SH-SY5Y (cell line): ENCODE data around the gene NECAB3.

Source experiments
- GATA2 ChIP-seq: IDR thresholded peaks from 2 replicates; pipeline ENCODE4 v1.6.1; 2011; ENCODE audit warnings: mild to moderate bottlenecking, low read depth, low read length
- GATA3 ChIP-seq: IDR thresholded peaks from 2 replicates; pipeline ENCODE4 v1.6.1; 2011; ENCODE audit warnings: low read depth, mild to moderate bottlenecking, low read length, moderate library complexity

The NECAB3 gene

GRCh38 chr20:33667676-33668465 lies 6.4 kb downstream of the NECAB3 start:
- no peak for TF ChIP-seq GATA2
- TF ChIP-seq GATA3 = no peak

DNA sequence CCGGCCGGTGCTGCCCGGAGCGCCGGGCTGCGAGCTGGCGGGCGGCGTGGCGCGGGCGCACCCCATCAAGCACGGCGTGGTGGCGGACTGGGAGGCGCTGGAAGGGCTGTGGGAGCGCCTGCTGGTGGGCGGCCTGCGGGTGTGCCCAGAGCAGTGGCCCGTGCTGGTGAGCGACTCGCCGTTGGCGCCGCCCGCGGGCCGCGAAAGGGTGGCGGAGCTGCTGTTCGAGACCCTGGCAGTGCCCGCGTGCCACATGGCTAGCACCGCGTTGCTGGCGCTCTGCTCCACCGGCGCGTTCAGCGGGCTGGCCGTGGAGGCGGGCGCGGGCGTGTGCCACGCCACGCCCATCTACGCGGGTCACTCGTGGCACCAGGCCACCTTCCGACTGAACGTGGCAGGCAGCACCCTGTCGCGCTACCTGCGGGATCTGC lies 7.0 kb downstream of the NECAB3 start:
- TF ChIP-seq GATA3 = no peak
- no peak for TF ChIP-seq GATA2

DNA sequence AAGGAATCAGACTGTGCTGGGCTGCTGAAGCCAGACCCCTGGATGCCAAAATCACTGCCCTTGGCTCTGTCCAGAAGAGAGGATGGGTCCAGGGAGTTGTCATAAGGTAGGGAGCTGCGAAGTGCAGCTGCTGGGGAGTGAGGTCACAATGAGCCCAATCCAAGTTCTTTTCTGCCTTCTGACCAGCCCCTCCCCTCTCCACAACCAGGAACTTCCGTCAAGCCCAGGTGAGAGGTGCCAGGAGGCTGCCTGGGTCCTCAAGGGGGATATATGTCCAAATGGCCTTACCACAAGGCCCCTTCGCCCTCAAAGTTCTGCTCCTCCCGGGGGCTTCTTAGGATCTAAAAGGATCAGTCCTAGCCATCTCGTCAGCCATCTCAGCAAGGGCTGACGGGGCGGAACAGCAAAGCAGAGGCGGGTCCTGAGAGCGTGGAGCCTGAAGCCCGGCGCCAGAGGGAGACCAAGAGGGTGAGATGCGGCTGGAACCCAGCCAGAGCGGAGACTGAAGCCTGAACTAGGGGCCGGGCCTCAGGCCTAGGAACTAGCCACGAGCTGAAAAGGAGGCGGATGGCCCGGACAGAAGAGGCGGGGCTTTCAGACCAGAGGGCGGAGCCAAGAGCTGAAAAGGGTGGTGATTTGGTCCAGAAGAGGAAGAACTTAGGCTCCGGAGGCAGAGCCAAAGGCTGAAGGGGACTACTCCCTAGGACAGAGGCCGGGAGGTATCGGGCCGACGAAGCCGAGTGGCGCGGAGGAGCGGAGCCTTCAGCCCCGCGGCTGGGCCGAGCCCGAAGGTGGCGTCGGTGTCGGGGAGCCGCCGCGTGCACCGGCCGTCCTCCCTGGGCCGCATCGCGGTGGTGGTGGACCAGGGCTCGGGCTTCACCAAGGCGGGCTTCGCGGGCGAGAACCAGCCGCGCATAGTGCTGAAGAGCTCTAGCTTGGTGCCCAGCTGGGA lies 7.7 kb downstream of the NECAB3 start, which contains the start of gene ACTL10:
ACTL10 (plus strand) TSS at position 651 of the 952 bp plus-strand sequence. CDS start 555 bp downstream, outside the sequence.
- peak; percentile 51 for TF ChIP-seq GATA2
- TF ChIP-seq GATA3 = no peak

- no peak for TF ChIP-seq GATA2
- TF ChIP-seq GATA3 = no peak
These were observed 9.5 kb downstream of the NECAB3 start for GRCh38 chr20:33664762-33665144.

DNA sequence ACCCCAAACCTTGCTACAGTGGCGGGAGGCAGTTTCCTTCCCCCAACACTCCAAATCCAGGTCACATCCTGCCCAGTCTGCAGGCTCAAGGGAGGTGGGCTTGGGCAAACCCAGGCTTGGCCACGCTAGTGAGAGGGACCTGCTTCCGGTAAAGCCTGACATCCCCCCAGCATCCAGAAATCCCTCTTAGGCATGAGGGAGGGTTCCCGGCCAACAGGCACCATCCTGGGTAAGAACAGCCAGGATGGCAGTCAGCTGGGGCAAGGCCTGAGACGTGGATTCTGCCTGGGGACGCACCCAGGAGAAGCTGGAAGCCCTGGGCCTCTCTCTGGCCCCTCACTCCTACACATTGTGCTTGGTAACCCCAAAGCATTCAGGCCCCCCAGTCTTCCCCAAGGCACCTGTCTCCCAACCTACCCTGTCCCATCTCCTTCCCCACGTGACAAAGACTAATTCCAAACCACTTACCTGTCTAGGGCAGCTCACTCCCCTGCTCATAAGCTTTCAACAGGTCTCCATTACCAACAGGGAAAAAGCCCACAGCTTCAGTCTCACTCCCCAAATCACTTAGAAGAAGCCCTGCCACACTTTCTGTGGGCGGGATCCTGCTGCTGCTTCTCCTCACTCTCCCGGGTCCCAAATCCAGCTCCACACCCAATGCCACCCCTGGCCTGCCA lies 10.0 kb downstream of the NECAB3 start:
- no peak for TF ChIP-seq GATA3
- no peak for TF ChIP-seq GATA2

DNA sequence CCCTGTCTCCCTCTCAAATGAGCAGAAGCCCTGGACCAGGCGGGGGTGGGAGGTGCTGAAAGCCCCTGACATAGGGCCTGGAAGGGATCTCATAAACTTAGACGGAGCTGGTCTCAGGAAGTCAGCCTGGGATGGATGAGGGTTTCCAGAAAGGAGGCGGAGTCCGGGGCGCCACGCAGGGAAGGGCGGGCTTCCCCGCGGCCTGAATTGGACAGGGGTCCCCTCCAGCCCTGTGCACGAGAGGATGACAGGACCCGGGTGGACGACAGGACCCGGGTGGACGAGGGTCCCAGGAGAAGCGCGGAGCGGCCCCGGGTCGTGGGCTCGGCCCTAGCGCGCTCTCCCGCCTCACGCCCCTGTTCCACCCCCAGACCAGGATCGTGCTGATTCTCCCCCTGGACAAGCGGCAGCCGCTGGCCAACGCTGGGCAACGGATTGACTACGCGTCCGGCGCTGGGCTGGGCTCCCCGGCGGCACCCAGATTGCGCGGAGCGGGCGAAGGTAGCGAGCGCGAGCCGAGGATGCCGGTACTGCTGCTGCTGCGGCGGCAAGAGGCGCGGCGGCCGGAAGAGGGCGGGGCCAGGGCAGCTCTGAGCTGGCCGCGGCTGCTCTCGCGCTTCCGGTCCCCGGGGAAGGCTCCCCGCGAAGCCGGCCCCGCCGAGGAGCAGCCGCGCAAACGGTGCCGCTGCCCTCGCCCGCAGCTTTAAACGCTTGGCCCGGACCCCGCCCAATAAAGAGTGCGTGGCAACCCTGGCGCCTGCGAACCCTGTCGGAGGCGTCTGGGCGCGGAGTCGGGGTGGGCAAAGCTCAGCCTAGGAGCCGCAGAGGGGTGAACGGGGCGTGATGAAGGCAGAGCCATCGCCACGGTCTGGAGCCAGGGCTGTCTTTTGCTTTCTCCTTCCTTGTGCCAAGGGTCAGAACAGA lies 10.8 kb downstream of the NECAB3 start:
- no peak for TF ChIP-seq GATA2
- TF ChIP-seq GATA3 = no peak

GRCh38 chr20:33662172-33662571 lies 12.1 kb downstream of the NECAB3 start, which contains the start of gene C20orf144:
Gene C20orf144 (plus strand): TSS chr20:33662327. CDS start chr20:33662346, 19 bp downstream.
- TF ChIP-seq GATA2 (no peak), GATA3 (no peak)

- TF ChIP-seq GATA3 = no peak
- no peak for TF ChIP-seq GATA2
These were observed 13.6 kb downstream of the NECAB3 start for GRCh38 chr20:33660685-33661058.

DNA sequence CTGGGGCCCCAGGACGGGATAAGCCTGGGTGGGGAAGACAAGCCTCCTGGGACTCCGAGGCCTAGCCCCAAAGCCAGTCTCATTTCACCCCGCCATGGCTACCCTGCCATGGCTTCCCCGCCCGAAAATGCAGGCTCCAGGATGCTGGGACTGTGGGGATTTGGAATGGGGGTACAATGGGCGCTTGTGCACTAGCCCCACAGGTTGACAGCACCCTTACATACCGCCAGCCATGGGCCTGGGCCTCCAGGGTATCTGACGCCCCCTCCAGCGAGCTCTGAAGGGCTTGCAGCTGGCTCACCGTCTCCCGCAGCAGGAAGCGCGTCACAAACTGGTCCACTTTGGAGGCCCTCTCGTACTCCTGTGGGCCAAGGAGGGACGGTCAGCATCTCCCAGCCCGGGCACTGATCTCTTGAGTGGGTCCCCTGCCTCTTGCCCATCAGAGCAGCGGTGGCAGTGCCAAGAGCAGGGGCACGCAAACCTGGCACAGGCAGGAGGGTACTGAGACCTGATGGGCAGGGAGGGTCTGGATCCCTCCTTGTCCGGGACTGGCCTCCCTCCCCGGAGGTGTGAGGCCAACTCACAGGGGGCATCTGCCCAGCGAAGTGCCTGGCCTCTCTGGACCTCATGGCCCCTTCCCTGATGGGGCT lies 14.1 kb downstream of the NECAB3 start:
- no peak for TF ChIP-seq GATA2
- no peak for TF ChIP-seq GATA3

DNA sequence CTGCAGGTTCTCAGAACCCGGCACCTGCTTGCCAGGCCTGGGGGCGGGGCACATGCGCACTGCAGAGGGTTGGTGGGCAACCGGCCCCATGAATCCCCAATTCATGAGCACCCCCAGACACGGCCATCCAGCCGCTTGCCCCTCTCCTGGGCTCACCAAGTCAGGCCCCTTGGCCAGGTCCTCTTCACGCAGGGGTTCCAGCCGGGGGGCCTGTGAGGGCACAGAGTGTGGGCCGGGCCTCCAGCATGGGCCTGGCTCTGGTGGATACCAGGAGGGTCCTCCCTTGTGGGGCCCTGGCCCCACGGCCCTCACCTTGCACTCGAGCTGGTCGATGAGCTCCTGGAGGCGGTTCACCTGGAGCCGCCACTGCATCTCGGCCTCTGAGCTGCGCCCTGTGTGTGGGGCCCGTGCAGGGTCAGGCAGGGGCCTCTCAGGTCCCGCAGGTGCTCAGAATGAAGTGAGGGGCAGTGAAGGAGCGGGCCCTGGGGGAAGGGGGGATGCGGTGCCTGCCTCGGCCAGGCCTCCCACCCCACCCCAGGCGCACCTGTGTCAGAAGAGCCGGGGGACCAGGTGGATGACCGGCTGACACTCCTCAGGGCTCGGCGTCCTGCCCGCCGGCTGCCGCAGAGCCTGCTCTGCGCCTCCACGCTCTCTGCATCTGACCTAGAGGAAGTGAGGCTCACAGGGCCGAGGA lies 14.7 kb downstream of the NECAB3 start:
- TF ChIP-seq GATA3 (no peak), GATA2 (no peak)

GRCh38 chr20:33658929-33659328 lies 15.3 kb downstream of the NECAB3 start:
- TF ChIP-seq GATA3 (no peak), GATA2 (no peak)

- TF ChIP-seq GATA3 (no peak), GATA2 (no peak)
These were observed 15.7 kb downstream of the NECAB3 start for GRCh38 chr20:33658510-33658909.

- TF ChIP-seq GATA3 = no peak
- no peak for TF ChIP-seq GATA2
These were observed 16.5 kb downstream of the NECAB3 start for GRCh38 chr20:33657704-33658095.
